ENCODE data around the gene A2M. TPM values are rescaled to one million over a fixed set of nuclear protein-coding genes. Genes with fewer than 3 reads are reported as not detected.

A2M gene
- total and polyA plus RNA-seq, 2 of the 8 experiments (the other 6 are each of a cell fraction or from before 2014, with no cell fraction given), result 0.15 TPM; not detected in 1

DNA sequence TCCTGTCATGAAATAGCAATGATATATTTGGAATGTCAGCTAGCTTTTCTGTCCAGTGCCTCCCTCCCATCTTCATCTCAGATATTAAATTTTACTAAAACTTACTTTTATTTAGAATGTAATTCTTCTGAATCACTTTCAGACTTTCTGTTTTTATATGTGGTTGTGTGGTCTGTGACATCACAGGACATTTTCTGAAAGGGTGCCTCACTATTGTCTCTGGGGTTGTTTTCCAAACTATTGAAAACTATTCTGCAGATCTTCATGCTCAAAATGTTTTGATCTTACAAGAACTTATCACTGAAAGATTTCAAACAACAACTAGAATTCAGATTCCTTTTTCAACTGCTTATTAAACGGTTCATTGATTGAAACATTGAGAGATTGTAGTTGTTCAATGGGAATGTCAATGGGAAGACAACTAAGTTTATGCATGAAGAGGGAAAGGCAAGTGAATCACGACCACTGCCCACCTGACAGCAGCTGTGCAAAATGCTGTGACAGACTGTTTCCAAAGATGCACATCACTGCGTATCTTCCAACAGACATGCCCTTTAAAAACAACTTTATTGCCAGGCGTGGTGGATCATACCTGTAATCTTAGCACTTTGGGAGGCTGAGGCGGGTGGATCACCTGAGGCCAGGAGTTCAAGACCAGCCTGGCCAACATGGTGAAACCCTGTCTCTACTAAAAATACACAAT, 75.1 kb downstream of the A2M start:
- TF ChIP-seq KDM4A (IDR thresholded peaks at IDR 0.05; ENCODE audit: low read depth, low read length, severe bottlenecking), result no peak
- TF ChIP-seq EGR1 (IDR thresholded peaks at IDR 0.05; ENCODE audit: borderline replicate concordance, low read depth, low read length), result no peak
- TF ChIP-seq SP2 (IDR thresholded peaks at IDR 0.05; ENCODE audit: low read length), result no peak
- no peak for TF ChIP-seq SIN3A (conservative IDR thresholded peaks at IDR 0.05 in 1 of 2, IDR thresholded peaks at IDR 0.05 in 1 of 2; ENCODE audit: low read depth in 1 of 2, low read length in 2 of 2)
- TF ChIP-seq TAF1 (IDR thresholded peaks at IDR 0.05; ENCODE audit: low read depth, low read length), result no peak
- TF ChIP-seq ASH2L (IDR thresholded peaks at IDR 0.05; ENCODE audit: low read length), result no peak
- TF ChIP-seq, protein P1, sequence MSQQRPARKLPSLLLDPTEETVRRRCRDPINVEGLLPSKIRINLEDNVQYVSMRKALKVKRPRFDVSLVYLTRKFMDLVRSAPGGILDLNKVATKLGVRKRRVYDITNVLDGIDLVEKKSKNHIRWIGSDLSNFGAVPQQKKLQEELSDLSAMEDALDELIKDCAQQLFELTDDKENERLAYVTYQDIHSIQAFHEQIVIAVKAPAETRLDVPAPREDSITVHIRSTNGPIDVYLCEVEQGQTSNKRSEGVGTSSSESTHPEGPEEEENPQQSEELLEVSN (IDR thresholded peaks at IDR 0.05), result no peak
- no peak for TF ChIP-seq NRF1 (IDR thresholded peaks at IDR 0.05; ENCODE audit: low read depth, low read length)
- no peak for TF ChIP-seq SIX5 (IDR thresholded peaks at IDR 0.05; ENCODE audit: low read depth, low read length)
- H4K20me1 ChIP-seq (replicated peaks in 1 of 2; ENCODE audit: control insufficient read depth in 1 of 2, insufficient read depth in 2 of 2, low read length in 2 of 2), result no peaks in the 10 kb centered on the region
- no peaks in the 10 kb centered on the region for H3K27me3 ChIP-seq (replicated peaks in 1 of 4; ENCODE audit: control insufficient read depth in 3 of 4, extremely low read depth in 1 of 4, insufficient read depth in 3 of 4, low read length in 3 of 4)
- 85% methylated on average over 5 of the region's 5 CpGs; no CpG with 5 or more reads in 1 of the 2 experiments for WGBS, 2 experiments (ENCODE audit: extremely low coverage in 1 of 2, insufficient coverage in 1 of 2, insufficient read length in 1 of 2, insufficient replicate concordance in 2 of 2, low coverage in 1 of 2, low lambda C conversion rate in 2 of 2, missing lambda C conversion rate in 1 of 2)
- H3K9me3 ChIP-seq (ENCODE audit: insufficient read depth in 2 of 2, low read depth in 1 of 2, low read length in 1 of 2), result no peaks in the 10 kb centered on the region
- H2AFZ ChIP-seq (ENCODE audit: low read length), result no peak overlapping the region
- no peak for DNase-seq (ENCODE audit: low read depth in 1 of 2, low spot score in 2 of 2)
- ChIA-PET POLR2A (ENCODE audit: partially characterized antibody) (interaction anchor here (1.1 to 1.6 kb wide), 2 partner anchors 96 to 98 kb away, joined by 3 to 6 read pairs; no protein-coding TSS in a partner anchor), CTCF (ENCODE audit: partially characterized antibody) (interaction anchor here (0.8 to 1.8 kb wide), 3 partner anchors 9 to 96 kb away, joined by 3 to 11 read pairs (median 5); no protein-coding TSS in a partner anchor)
- no peak overlapping the region for H2BK20ac ChIP-seq (ENCODE audit: low read length)
- FAIRE-seq, result no peak
- H3K4me2 ChIP-seq (ENCODE audit: insufficient read depth in 1 of 2, low read depth in 2 of 2, low read length in 2 of 2), result no peak overlapping the region
- no peak overlapping the region for H4K91ac ChIP-seq (replicated peaks; ENCODE audit: insufficient read length, low read length)
- no peak overlapping the region for H2BK120ac ChIP-seq (replicated peaks; ENCODE audit: low read depth, low read length)
- no peak overlapping the region for H2BK5ac ChIP-seq (ENCODE audit: low read depth, low read length)
- H3K14ac ChIP-seq (ENCODE audit: insufficient read length), result no peak overlapping the region
- no peaks in the 10 kb centered on the region for H3K79me1 ChIP-seq (ENCODE audit: low read depth, low read length)
- no peak overlapping the region for H3K9ac ChIP-seq (replicated peaks in 1 of 4; ENCODE audit: extremely low read depth in 1 of 4, low read depth in 3 of 4, low read length in 3 of 4)
- no peaks in the 10 kb centered on the region for H3K79me2 ChIP-seq (ENCODE audit: control insufficient read depth in 1 of 2, insufficient read depth in 2 of 2, low read length in 2 of 2)
- H2AK5ac ChIP-seq (ENCODE audit: low read depth, low read length), result no peak overlapping the region
- H4K5ac ChIP-seq (ENCODE audit: insufficient read length, low read depth, low read length), result no peak overlapping the region
- H3K36me3 ChIP-seq (ENCODE audit: control insufficient read depth in 2 of 4, insufficient read depth in 4 of 4, low read length in 3 of 4), result no peaks in the 10 kb centered on the region
- no peak overlapping the region for H3K27ac ChIP-seq (ENCODE audit: low read depth, low read length)
- no peak overlapping the region for H3K18ac ChIP-seq (ENCODE audit: extremely low read depth, low read length)
- H2BK12ac ChIP-seq (ENCODE audit: low read depth, low read length), result no peak overlapping the region
- H4K8ac ChIP-seq (ENCODE audit: extremely low read depth, insufficient read depth, low read length), result no peak overlapping the region; the same call in 1 of the 2 replicates
- H2BK15ac ChIP-seq (ENCODE audit: low read length), result no peak overlapping the region
- no peak overlapping the region for H3K56ac ChIP-seq (replicated peaks; ENCODE audit: insufficient read length, low read depth, low read length)
- no peaks in the 10 kb centered on the region for H3K23me2 ChIP-seq (ENCODE audit: low read depth, low read length)
- H3K4me3 ChIP-seq (ENCODE audit: extremely low read depth in 1 of 4, insufficient read depth in 2 of 4, low read depth in 3 of 4, low read length in 4 of 4), result no peak overlapping the region
- H3K4me1 ChIP-seq (replicated peaks in 1 of 4; ENCODE audit: control insufficient read depth in 3 of 4, insufficient read depth in 4 of 4, low read length in 3 of 4), result no peaks in the 10 kb centered on the region
- H3K23ac ChIP-seq (ENCODE audit: insufficient read length), result no peak overlapping the region
- H3K4ac ChIP-seq (replicated peaks; ENCODE audit: insufficient read length, low read depth, low read length), result no peak overlapping the region

All from H1 (cell line).